Inflammatory macrophage treated with lipopolysaccharide for 1 hour (primary cell): Measurements from ENCODE around the gene ANKAR.
A peak's percentile ranks its signal among the peaks of the same experiment; 100 is the strongest.
"Not testable (repeated sequence)": the region's sequence is repeated elsewhere in the genome, so short reads cannot be mapped to it uniquely, and the experiment has no call there.

Experiments
- DNase-seq, 2 donors: peaks; one replicate each; pipeline ENCODE4 v3.0.0-alpha.2; 2020 to 2022

Gene ANKAR

DNA sequence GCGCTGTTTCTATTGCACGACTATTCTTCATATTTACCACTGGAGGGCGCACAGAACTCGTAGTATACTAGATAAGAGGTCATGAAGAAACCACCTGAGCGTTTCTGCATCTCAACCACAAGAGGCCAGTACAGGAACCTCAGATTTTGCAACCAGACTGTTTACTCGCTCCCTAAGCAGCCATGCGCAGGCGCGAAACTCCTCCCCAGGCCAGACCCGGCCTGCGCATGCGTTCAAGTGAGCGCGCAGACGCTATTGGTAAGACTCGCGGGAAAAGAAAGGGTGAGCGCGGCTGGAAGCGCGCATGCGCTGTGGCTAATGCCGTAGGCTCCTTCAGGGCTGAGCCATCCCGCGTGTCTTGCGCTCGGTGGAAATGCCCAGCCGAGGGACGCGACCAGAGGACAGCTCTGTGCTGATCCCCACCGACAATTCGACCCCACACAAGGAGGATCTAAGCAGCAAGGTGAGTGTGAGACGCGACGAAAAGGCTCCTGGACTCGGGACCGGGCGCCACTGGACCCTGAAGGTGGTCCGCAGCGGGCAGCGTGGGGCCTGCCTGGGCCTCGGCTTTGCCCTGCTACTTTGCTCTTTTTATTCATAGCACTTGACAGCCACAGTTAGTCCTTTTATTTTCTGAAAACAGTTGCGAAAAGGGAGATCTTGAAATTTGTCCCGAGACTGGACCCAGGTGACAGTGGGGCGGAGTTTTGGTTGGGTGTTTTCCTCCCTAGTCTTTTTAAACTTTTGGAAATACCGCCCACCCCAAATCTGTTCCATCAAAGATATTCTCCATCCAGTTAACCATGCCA lies 13.1 kb upstream of the ANKAR start, which contains the start of gene ASNSD1:
TSS of gene ASNSD1 (plus strand) at position 312 of the 809 bp plus-strand sequence. CDS start 4,674 bp downstream, outside the sequence.
- DNase-seq, result peak; percentile 99 to 100

DNA sequence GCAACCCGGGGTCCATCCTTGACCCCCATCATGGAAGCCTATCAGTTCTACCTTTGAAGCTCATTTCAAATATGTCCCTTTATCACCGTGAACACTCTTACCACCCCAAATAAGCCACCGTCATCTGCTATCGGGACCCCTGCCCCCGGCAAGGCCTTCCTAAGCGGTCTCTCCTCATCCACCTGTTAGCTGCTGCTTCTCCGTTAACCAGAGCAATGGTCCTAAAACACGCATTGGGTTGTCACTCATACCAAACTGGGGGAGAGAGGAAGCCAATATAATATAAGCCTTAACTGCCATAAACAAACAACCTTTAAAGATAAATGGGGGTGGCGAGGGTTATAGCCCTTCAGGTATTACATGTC lies 12.5 kb upstream of the ANKAR start:
- DNase-seq, result no peak

DNA sequence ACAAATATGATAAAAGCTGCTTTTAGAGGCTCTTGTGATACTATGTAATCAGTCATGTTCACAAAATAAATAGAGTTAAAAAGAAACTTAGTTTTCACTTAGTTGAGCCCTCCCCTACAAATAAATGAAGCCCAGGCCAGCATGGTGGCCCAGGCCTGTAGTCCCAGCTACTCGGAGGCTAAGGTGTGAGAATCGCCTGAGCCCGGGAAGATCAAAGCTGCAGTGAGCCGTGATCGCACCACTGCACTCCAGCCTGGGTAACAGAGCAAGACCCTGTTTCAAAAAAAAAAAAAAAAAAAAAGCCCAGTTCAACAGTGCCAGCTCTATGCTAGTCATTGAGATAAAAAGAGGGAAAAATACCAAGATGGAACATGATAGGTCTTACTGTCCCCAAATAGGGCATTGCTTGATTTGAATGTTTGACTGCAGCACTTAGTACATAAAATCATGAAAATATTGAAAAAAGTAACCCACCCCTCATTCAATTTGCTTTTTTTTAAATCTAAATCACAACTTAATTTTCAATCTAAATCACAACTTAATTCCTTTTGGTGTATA lies 11.7 kb upstream of the ANKAR start:
- DNase-seq, result no peak

DNA sequence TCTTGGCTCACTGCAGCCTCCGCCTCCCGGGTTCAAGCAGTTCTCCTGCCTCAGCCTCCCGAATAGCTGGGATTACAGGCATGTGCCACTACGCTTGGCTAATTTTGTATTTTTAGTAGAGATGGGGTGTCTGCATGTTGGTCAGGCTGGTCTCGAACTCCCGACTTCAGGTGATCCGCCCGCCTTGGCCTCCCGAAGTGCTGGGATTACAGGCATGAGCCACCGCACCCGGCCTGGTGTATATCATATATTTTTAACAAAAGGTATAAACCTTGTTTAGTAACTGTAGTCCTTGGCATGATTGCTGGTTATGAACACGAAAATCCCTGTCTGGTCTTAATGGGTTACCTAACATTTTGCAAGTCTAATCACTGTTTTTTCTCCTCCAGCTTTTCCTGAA lies 11.2 kb upstream of the ANKAR start:
- DNase-seq, result not testable (repeated sequence)

DNA sequence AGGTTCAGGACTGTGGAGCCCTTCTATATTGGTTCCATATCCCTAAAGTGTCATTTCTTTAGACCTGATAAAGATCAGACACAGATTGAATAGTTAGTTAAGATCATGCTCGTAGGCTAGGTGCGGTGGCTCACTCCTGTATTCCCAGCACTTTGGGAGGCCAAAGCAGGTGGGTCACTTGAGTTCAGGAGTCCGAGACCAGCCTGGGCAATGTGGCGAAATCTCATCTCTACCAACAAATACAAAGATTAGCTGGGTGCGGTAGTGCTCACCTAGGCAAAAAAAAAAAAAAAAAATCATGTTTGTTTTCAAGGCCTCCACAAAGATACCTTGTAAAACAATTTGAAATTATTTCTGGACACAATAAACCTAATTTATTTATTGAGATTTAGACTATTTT lies 4.6 kb upstream of the ANKAR start:
- DNase-seq, result no peak

DNA sequence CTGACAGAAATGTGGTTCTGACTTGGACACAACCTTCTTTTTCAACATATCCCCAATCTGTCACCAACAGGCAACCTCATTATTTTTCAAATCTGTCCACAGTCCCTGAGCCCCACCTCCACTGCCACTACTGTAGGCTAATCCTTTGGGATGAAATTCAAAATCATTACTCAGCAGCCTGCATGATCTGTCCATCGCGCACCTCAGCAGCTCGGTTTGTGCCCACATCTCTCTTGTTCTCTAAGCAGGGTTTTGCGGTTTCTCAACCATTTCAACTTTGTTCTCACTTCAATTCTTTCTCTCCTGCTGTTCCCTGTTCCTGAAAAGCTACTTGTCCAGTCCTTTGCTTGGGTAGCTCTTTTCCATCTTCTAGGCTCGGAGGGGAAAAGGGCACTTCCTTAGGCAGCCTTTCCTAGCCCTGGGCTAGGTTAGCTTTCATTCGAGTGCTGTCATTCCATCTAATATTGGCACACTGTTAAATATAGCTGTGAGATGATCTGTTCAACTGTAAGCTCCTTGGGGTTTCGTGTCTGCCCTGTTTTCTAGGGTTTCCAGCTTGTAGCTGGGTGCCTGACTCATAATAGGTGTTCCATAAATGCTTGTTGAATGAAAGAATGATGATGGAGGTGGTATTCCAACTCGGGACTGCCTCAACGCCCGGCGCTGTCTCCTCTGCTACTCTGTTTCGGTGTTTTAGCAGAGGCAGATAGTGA lies 653 bp upstream of the ANKAR start:
- no peak for DNase-seq

DNA sequence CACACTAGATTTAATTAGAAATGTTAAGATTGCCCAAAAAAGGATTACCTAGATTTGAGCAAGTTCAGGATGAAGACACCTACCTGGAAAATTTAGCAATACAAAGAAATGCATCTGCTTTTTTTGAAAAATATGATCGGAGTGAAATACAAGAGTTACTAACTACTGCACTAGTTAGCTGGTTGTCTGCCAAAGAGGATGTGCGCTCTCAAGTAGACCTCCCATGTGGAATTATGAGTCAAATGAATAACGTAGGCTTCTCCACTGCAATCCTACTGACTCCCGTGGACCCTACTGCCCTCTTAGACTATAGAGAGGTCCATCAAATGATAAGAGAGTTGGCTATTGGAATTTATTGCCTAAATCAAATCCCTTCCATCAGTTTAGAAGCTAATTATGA lies 2.0 kb downstream of the ANKAR start:
- no peak for DNase-seq

DNA sequence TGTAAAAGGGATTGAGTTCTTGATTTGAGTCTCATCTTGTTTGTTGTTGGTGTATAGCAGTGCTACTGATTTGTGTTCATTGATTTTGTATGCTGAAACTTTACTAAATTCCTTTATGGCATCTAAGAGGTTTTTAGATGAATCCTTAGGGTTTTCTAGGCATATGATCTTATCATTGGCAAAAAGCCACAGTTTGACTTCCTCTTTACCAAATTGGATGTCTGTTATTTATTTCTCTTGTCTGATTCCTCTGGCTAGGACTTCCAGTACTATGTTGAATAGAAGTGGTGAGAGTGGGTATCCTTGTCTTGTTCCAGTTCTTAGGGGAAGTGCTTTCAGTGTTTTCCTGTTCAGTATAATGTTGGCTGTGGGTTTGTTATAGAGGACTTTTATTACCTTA lies 4.8 kb downstream of the ANKAR start:
- DNase-seq, result peak in 1 of 2 donors; percentile 31

DNA sequence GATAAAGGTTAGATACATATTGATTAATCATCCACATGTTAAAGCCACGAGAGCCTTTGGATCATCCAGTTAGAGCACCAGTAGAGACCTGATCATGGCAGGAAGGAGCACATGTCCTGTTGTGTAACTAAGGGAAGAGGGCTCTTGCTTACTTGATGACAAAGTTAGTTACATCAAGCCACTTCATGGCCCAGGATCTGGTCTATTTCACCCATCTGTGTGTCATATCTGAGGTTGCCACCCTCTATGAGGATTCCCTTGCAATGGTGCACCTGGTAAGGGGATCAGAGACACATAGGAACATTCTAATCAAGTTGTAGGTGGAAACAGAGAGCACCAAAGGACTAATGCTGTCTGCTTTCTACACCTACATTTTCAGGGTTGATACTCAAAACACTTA lies 6.7 kb downstream of the ANKAR start:
- DNase-seq, result no peak

DNA sequence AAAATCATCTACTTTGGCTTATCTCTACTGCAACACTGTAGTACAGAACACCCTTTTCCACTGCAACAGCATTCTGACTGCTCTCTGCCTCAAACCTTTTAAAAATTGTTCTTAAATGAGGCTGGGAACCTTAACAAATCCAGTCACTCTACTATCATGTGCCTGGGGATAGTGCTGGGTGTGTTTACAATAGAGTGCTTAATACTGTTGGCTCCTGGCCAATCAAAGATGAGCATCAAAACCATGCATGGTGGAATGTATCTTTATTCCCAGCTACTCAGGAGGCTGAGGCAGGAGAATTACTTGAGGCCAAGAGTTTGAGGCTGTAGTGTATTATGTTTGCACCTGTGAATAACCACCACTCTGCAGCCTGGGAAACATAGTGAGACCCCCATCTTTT lies 7.4 kb downstream of the ANKAR start:
- no peak for DNase-seq

DNA sequence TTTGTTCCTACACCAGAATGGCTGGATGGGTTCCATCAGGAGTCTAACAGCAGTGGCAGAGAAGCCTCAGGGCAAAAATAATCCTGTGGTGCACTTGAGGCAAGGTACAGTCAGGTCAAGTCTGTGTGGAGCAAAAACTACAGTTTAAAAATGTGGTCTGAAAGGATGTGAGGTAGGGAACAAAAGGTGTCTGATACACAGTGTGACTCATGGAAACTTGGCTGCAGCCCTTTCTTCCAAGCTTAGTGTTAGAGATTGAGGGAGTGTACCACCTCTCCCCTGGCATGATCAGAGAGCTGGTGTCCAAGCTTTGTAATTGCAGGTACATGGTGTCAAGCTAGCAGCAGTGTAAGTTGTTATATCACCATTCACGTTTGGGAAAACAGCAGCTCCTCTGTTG lies 8.9 kb downstream of the ANKAR start:
- no peak for DNase-seq

DNA sequence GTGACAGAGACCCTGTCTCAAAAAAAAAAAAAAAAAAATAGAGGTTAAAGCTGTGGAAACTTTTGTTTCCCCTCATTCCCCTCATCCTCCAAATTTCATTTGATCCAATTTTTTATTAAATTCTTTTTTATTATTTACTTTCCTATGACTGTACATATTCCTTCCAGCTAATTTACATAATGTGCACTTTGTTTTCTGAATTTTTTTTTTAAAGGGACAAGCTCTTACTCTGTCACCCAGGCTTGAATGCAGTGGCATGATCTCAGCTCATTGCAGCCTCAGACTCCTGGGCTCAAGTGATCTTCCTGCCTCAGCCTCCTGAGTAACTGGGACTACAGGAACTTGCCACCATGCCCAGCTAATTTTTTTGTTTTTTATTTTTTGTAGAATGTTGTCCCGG lies 10.3 kb downstream of the ANKAR start:
- no peak for DNase-seq

DNA sequence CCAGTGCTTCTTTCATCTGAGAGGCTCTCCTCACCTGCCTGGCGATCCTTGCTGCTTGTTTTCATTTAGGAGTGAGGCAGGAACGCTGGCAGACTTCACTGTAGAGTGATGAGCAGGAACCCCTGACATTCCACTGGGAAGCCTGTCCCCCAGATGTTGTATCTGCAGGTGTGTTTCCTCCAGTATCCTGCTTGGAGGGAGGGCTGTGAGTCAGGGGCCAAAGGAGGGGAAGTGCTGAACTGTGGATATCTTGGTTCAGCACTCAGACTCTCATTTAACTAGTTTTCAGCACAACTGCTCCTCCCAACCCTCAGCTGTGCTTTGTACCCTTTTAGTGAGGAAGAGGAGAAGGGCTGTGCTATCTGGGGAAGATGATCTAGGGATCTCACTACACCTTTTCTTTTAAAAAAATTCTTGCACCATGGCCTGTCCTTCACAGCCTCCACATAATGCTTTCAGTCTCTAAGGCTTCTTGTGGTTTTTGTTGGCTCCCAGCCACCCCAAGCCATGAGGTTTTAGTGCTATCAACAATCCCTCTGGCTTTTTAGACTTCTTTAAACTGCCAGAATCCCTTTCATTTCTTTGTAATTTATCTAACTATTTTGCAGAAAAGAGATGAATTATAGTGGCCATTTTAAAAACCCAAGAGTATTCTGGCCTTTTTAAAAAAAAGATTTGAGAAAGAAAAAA lies 11.2 kb downstream of the ANKAR start:
- no peak for DNase-seq

DNA sequence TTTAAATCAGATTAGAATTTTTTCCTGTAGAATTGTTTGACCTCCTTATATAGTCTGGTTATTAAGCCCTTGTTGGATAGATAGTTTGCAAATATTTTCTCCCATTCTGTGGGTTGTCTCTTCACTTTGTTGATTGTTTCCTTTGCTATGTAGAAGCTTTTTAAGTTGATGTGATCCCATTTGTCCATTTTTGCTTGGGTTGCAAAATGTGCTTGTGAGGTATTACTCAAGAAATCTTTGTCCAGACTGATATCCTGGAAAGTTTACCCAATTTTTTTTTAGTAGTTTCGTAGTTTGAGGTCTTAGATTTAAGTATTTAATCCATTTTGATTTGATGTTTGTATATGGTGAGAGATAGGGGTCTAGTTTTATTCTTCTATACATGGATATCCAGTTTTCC lies 13.3 kb downstream of the ANKAR start:
- DNase-seq, result not testable (repeated sequence)

DNA sequence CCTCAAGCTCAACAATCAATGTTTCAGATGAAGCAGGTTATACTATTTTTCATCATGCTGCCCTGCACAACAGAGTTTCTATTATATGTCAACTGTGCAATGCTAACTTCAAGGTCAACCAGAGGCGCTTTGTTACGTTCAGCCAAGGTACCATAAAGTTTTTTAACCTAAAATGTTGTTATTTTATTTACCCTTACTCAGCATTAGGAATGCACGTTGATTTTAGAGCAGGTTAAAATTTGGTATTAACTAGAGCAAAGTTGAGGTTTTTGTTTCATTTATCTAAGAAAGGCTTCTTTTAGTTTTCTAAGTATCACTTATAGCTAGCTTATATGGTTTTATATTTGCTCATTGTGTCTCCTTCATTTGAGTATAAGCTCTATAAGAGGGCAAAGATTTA lies 21.8 kb downstream of the ANKAR start:
- no peak for DNase-seq

DNA sequence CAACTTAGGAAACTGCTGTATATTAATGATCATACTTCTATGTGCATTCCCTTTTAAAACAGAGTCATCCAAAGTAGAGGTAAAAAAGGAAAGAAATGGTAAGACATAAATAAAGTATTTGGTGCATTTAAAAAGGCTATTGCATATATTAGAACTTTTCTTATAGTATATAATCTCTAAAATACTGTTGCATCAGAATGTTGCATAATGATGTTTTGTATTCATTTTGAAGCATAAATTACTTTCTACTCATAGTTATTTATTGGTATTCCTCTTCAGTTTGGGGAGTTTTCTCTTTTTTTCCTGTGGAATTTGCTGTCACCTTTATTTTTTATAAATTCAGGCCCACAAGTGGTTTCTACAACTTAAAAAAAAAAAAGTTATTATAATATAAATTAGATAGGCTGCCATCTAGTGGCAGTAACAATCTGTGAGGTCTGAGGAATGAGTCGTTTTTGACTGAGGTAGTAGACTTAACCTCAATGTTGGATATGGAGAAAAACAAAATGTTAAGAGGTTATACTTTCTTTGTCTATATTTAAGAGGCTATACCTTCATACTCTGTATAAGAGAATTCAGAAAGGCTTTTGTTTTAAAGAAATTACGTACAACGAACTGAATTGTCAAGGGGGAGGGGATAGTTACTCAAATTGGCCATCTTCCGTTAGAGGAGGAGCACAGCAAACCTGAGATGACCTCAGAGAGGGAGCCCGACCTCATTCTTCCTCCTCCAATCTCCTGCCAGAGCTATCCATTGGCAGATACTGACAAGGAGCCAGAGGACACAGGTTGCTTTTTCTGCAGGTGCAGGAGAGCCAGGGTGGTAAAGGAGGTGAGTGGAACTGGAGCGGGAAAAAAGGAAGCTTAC lies 23.8 kb downstream of the ANKAR start:
- DNase-seq, result peak; percentile 51 to 76

DNA sequence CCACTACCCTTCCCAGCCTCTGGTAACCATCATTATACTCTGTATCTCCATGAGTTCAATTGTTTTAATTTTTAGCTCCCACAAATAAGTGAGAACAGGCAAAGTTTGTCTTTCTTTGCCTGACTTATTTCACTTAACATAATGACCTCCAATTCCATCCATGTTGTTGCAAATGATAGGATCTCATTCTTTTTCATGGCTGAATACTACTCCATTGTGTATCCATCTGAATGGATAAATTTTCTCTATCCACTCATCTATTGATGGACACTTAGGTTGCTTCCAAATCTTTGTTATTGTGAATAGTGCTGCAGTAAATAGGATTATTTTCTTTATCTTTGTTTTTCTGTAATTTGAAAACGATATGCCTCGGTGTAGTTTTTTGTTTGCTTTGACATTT lies 26.2 kb downstream of the ANKAR start:
- DNase-seq, result no peak

DNA sequence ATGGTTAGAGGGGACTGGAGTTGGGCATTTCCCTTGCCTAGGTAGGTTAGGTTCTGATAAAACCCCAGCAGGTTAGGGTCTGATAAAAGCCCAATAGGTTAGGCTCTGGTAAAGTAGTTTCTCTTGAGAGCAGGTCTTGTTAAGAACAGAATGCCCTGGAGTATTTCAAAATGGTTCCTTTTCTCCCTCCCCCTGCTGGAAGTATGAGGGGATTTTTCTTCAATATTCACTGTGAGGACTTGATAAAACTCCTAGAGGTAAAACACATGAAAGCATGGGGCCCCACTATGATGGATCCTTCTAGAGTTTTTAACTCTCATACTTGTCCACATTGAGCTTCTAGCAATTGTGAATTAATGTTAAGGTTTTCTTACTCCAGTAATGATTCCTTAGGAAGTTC lies 27.6 kb downstream of the ANKAR start:
- no peak for DNase-seq

DNA sequence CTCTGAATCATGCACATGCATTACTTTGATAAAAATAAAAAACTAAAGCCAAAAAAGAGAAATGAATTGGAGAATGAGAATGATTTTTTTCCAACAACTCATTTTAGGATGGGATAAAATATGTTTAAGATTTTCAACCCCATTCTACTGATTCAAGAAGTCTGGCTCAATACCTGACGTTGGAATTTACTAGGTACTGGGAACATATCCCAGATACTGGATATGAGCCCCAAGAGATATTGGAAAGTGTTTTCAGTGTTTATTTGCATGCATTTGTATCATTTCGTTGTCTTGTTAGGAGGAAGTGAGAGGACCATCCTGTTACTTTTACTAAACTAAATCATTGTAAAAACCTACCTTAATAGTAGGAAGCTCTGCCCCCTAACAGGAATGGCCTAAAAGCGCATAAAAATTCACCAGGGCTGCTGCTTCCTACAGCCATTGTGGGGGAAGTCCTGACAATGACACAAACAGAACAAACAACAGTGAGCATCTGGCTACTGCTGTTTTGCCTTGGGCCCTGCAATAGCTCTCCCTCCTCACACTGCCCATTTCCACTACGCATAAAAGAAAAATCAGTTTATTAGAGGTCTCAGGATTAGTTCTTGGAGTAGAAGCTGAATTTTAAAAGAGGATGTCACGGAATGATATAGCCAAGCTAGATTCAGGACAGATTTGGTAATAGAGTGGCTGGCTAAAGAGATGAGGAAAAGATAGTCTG lies 35.2 kb downstream of the ANKAR start:
- DNase-seq, result no peak

DNA sequence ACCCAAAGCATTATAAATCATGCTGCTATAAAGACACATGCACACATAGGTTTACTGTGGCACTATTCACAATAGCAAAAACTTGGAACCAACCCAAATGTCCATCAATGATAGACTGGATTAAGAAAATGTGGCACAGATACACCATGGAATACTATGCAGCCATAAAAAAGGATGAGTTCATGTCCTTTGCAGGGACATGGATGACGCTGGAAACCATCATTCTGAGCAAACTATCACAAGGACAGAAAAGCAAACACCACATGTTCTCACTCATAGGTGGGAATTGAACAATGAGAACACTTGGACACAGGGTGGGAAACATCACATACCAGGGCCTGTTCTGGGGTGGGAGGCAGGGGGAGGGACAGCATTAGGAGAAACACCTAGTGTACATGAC lies 43.1 kb downstream of the ANKAR start:
- not testable (repeated sequence) for DNase-seq

DNA sequence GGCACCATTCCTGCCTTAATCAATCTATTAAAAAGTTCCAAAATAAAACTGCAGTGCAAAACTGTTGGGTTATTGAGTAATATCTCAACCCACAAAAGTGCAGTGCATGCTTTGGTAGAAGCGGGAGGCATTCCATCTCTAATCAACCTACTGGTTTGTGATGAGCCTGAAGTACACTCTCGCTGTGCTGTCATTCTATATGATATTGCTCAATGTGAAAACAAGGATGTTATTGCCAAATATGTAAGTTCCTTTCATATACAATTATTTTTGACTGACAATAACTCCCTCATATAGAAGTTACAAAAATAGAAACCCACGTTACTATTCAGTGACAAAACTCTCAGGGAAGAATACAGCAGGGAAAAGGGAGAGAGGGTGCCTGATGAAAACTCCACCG lies 45.1 kb downstream of the ANKAR start:
- peak; percentile 36 to 57 for DNase-seq

DNA sequence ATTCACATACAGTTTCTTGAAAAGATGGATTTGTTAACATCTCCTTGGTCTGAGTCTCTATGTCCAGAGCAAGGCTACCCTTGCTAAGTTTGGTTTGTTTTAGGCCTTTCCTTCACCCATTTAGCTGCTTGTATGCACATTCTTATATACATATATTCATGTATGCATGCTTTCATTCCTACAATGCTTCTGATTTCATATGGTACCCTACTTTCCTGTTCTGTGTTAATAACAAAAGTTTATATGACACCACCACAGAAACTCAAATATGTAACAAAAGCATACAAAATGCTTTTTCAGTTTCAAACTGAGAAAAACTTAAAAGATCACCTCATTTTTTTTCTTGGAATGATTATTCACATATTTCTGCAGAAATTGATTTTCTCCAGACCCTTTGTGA lies 48.7 kb downstream of the ANKAR start:
- no peak for DNase-seq
